Skeletal muscle satellite cell (primary cell): ENCODE results near the gene RASGRP1.

Source experiments
- H3K27me3 ChIP-seq: 2 replicates; pipeline ENCODE4 v1.7.0; 2013; ENCODE audit warnings: low read length; ENCODE audit not compliant: control insufficient read depth, insufficient read depth
- H3K36me3 ChIP-seq: 2 replicates; pipeline ENCODE4 v1.7.0; 2013; ENCODE audit warnings: mild to moderate bottlenecking, control low read depth, low read length; ENCODE audit not compliant: insufficient read depth
- H3K4me1 ChIP-seq: 2 replicates; pipeline ENCODE4 v1.7.0; 2013; ENCODE audit warnings: low read length; ENCODE audit not compliant: control insufficient read depth, insufficient read depth
- H3K4me2 ChIP-seq: 2 replicates; pipeline ENCODE4 v1.7.0; 2013; ENCODE audit warnings: mild to moderate bottlenecking, low read length
- H3K4me3 ChIP-seq: 2 replicates; pipeline ENCODE4 v1.7.0; 2013; ENCODE audit warnings: low read length
- H3K9ac ChIP-seq: 2 replicates; pipeline ENCODE4 v1.7.0; 2013; ENCODE audit warnings: mild to moderate bottlenecking, low read depth, low read length, moderate library complexity
- H3K9me3 ChIP-seq: replicated peaks from 2 replicates; pipeline ENCODE4 v1.7.0; 2013; ENCODE audit warnings: mild to moderate bottlenecking, control low read depth, low read length

The RASGRP1 gene

GRCh38 chr15:38551720-38552648 lies 12.6 kb downstream of the RASGRP1 start:
- H3K27me3 ChIP-seq, result peaks cover 19% of the 10 kb centered on the region
- H3K4me1 ChIP-seq, result no peaks in the 10 kb centered on the region
- H3K4me2 ChIP-seq, result no peak overlapping the region
- H3K36me3 ChIP-seq, result no peaks in the 10 kb centered on the region
- no peaks in the 10 kb centered on the region for H3K9me3 ChIP-seq
- no peak overlapping the region for H3K9ac ChIP-seq
- no peak overlapping the region for H3K4me3 ChIP-seq

GRCh38 chr15:38549222-38549621 lies 15.4 kb downstream of the RASGRP1 start:
- H3K9me3 ChIP-seq, result no peaks in the 10 kb centered on the region
- no peaks in the 10 kb centered on the region for H3K4me1 ChIP-seq
- H3K36me3 ChIP-seq, result no peaks in the 10 kb centered on the region

GRCh38 chr15:38547255-38547997 lies 17.2 kb downstream of the RASGRP1 start:
- H3K9me3 ChIP-seq, result no peaks in the 10 kb centered on the region
- no peaks in the 10 kb centered on the region for H3K4me1 ChIP-seq
- H3K36me3 ChIP-seq, result no peaks in the 10 kb centered on the region
- peaks cover 3% of the 10 kb centered on the region for H3K27me3 ChIP-seq
- no peak overlapping the region for H3K4me3 ChIP-seq
- no peak overlapping the region for H3K4me2 ChIP-seq
- H3K9ac ChIP-seq, result no peak overlapping the region

More at GRCh38 chr15:38549222-38549621, 15.4 kb downstream of the RASGRP1 start:
- Histone ChIP-seq H3K4me3 (no peak overlapping the region), H3K9ac (no peak overlapping the region), H3K27me3 (peaks cover 15% of the 10 kb centered on the region), H3K4me2 (no peak overlapping the region)

- no peaks in the 10 kb centered on the region for H3K4me1 ChIP-seq
- no peak overlapping the region for H3K4me3 ChIP-seq
- no peaks in the 10 kb centered on the region for H3K9me3 ChIP-seq
- no peak overlapping the region for H3K4me2 ChIP-seq
- no peak overlapping the region for H3K9ac ChIP-seq
- H3K27me3 ChIP-seq, result no peaks in the 10 kb centered on the region
- no peaks in the 10 kb centered on the region for H3K36me3 ChIP-seq
These were observed 19.4 kb downstream of the RASGRP1 start for GRCh38 chr15:38545179-38545578.

- no peaks in the 10 kb centered on the region for H3K27me3 ChIP-seq
- no peaks in the 10 kb centered on the region for H3K9me3 ChIP-seq
- H3K36me3 ChIP-seq, result no peaks in the 10 kb centered on the region
- no peak overlapping the region for H3K4me3 ChIP-seq
- H3K4me2 ChIP-seq, result no peak overlapping the region
- no peaks in the 10 kb centered on the region for H3K4me1 ChIP-seq
- H3K9ac ChIP-seq, result no peak overlapping the region
These were observed 23.6 kb downstream of the RASGRP1 start for GRCh38 chr15:38541026-38541425.

- Histone ChIP-seq H3K9ac (no peak overlapping the region), H3K4me1 (no peaks in the 10 kb centered on the region), H3K4me3 (no peak overlapping the region), H3K4me2 (no peak overlapping the region), H3K9me3 (no peaks in the 10 kb centered on the region), H3K36me3 (no peaks in the 10 kb centered on the region), H3K27me3 (no peaks in the 10 kb centered on the region)
These were observed 24.1 kb downstream of the RASGRP1 start for GRCh38 chr15:38540510-38540909.

GRCh38 chr15:38539008-38539343 lies 25.6 kb downstream of the RASGRP1 start:
- Histone ChIP-seq H3K4me3 (no peak overlapping the region), H3K27me3 (no peaks in the 10 kb centered on the region), H3K36me3 (no peaks in the 10 kb centered on the region), H3K4me1 (no peaks in the 10 kb centered on the region), H3K9ac (no peak overlapping the region), H3K4me2 (no peak overlapping the region), H3K9me3 (no peaks in the 10 kb centered on the region)

- Histone ChIP-seq H3K9me3 (no peaks in the 10 kb centered on the region), H3K27me3 (no peaks in the 10 kb centered on the region), H3K4me3 (no peak overlapping the region), H3K4me2 (no peak overlapping the region), H3K9ac (no peak overlapping the region), H3K36me3 (no peaks in the 10 kb centered on the region), H3K4me1 (no peaks in the 10 kb centered on the region)
These were observed 26.1 kb downstream of the RASGRP1 start for GRCh38 chr15:38538328-38539007.

- H3K27me3 ChIP-seq, result no peaks in the 10 kb centered on the region
- H3K9ac ChIP-seq, result no peak overlapping the region
- H3K4me1 ChIP-seq, result peaks cover 4% of the 10 kb centered on the region
These were observed 28.4 kb downstream of the RASGRP1 start for GRCh38 chr15:38536201-38536676.

GRCh38 chr15:38535491-38536200 lies 29.0 kb downstream of the RASGRP1 start:
- Histone ChIP-seq H3K36me3 (no peaks in the 10 kb centered on the region), H3K27me3 (no peaks in the 10 kb centered on the region), H3K4me3 (no peak overlapping the region), H3K4me2 (no peak overlapping the region), H3K4me1 (peaks cover 4% of the 10 kb centered on the region), H3K9ac (no peak overlapping the region), H3K9me3 (no peaks in the 10 kb centered on the region)

More at GRCh38 chr15:38536201-38536676, 28.4 kb downstream of the RASGRP1 start:
- Histone ChIP-seq H3K36me3 (no peaks in the 10 kb centered on the region), H3K9me3 (no peaks in the 10 kb centered on the region), H3K4me2 (no peak overlapping the region), H3K4me3 (no peak overlapping the region)

- Histone ChIP-seq H3K4me1 (peaks cover 4% of the 10 kb centered on the region), H3K9ac (no peak overlapping the region), H3K36me3 (no peaks in the 10 kb centered on the region), H3K9me3 (no peaks in the 10 kb centered on the region), H3K27me3 (no peaks in the 10 kb centered on the region), H3K4me2 (no peak overlapping the region), H3K4me3 (no peak overlapping the region)
These were observed 29.9 kb downstream of the RASGRP1 start for GRCh38 chr15:38534691-38535090.
